GM12864 (cell line): ENCODE results near the gene SCN1B.
"Not testable (repeated sequence)": the region's sequence is repeated elsewhere in the genome, so short reads cannot be mapped to it uniquely, and the experiment has no call there.

Experiments used
- DNase-seq: peaks from one replicate; pipeline ENCODE4 v3.0.0-alpha.2; 2011; ENCODE audit warnings: low read depth
- H3K4me3 ChIP-seq: 2 replicates; pipeline ENCODE4 v1.5.1; 2011; ENCODE audit warnings: mild to moderate bottlenecking, low read depth, low read length, control low read depth
- TF ChIP-seq, protein P1 (sequence below): IDR thresholded peaks from 2 replicates; pipeline ENCODE4 v1.5.1; 2011; ENCODE audit warnings: low read depth, mild to moderate bottlenecking, moderate library complexity, low read length, control low read depth, inconsistent platforms; ENCODE audit errors: missing control alignments

Gene SCN1B

GRCh38 chr19:35023428-35023827, 6.8 kb upstream of the SCN1B start:
- no peak for DNase-seq
- TF ChIP-seq, protein P1, sequence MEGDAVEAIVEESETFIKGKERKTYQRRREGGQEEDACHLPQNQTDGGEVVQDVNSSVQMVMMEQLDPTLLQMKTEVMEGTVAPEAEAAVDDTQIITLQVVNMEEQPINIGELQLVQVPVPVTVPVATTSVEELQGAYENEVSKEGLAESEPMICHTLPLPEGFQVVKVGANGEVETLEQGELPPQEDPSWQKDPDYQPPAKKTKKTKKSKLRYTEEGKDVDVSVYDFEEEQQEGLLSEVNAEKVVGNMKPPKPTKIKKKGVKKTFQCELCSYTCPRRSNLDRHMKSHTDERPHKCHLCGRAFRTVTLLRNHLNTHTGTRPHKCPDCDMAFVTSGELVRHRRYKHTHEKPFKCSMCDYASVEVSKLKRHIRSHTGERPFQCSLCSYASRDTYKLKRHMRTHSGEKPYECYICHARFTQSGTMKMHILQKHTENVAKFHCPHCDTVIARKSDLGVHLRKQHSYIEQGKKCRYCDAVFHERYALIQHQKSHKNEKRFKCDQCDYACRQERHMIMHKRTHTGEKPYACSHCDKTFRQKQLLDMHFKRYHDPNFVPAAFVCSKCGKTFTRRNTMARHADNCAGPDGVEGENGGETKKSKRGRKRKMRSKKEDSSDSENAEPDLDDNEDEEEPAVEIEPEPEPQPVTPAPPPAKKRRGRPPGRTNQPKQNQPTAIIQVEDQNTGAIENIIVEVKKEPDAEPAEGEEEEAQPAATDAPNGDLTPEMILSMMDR = no peak
- H3K4me3 ChIP-seq = no peak overlapping the region

GRCh38 chr19:35024095-35024494, 6.2 kb upstream of the SCN1B start:
- TF ChIP-seq, protein P1 = no peak
- DNase-seq = no peak
- no peak overlapping the region for H3K4me3 ChIP-seq

DNA sequence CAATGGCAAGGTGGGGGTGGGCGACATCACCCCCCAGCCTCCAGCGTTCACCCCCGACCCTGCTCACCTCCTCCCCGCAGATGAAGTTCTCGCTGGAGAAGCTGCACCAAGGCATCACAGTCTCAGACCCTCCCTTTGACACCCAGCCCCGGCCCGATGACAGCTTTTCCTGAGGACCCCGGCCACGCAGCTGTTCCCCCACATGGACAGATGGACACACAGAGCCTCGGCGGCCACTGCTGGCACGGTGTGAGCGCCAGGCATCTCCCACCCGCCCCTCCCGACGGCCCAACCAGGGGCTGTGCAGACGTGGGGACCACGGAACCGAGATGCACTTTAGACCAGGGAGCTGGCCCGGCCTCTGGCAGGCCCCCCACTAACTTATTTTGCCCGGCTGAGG, 4.3 kb upstream of the SCN1B start:
- TF ChIP-seq, protein P1 = no peak
- DNase-seq = no peak

GRCh38 chr19:35026418-35026817, 3.9 kb upstream of the SCN1B start:
- no peak overlapping the region for H3K4me3 ChIP-seq
- no peak for DNase-seq
- TF ChIP-seq, protein P1 = no peak

More for the DNA sequence above, 4.3 kb upstream of the SCN1B start:
- H3K4me3 ChIP-seq = no peak overlapping the region

GRCh38 chr19:35027009-35027408, 3.3 kb upstream of the SCN1B start:
- no peak overlapping the region for H3K4me3 ChIP-seq
- DNase-seq = no peak
- TF ChIP-seq, protein P1 = no peak

DNA sequence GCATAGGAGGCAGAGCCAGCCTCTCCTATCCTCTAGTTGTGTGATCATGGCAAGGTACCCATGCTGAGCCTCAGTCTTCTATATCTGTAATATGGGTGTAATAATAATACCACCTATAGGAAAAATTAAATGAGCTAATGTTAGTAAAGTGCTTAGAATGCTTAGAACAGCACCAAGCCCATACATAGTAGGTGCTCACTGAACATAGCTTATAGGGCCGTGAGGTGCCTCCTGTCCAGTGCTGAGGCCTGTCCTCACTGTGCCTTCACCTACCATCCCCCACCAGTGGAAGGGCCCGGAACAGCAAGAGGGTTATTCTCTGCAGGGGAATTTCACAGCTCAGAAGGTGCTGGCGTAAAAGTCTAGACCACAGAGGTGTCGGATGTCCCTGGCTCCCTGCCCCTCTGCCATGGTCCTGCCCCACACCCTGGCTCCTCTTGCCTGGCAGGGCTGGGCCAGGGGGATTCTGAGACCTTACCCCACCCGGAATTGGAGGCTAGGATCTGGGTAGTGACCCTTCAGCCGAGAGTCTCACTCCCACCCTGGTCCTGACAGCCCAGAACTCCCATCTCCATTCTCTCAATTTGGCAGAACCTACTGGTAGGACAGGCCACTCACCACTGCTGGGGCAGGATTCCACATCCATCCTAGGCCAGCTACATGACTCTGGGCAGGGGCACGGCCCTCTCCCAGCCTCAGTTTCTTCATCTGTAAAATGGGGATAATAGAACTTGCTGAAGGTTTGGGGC, 2.2 kb upstream of the SCN1B start:
- TF ChIP-seq, protein P1 = no peak
- no peak overlapping the region for H3K4me3 ChIP-seq
- no peak for DNase-seq

- DNase-seq, H3K4me3 ChIP-seq: not testable (repeated sequence)
Observed at GRCh38 chr19:35028600-35028885, 1.7 kb upstream of the SCN1B start.

GRCh38 chr19:35029275-35029736, 964 bp upstream of the SCN1B start:
- not testable (repeated sequence) for DNase-seq, H3K4me3 ChIP-seq
